AG04449 (cell line): ENCODE results near the gene GUCY2D.

Experiments used
- CTCF ChIA-PET: fragments of 350-600 bp; formaldehyde crosslinking; extraction: SDS; loops from one replicate; lab custom pipeline; 2021; ENCODE audit warnings: antibody characterized with exemption; lab: Yijun Ruan, JAX
- POLR2A ChIA-PET: fragments of 400-600, 350-600 bp; formaldehyde crosslinking; extraction: SDS; loops from one replicate; lab custom pipeline; 2020; ENCODE audit warnings: antibody characterized with exemption, inconsistent platforms; lab: Yijun Ruan, JAX
- DNase-seq: peaks from one replicate; pipeline ENCODE4 v3.0.0-alpha.2; 2010; ENCODE audit warnings: low read depth, low spot score
- H3K4me3 ChIP-seq: 2 replicates; pipeline ENCODE4 v1.5.1; 2011; ENCODE audit warnings: low read depth, mild to moderate bottlenecking, control low read depth, low read length
- CTCF ChIP-seq: IDR thresholded peaks from one replicate; pipeline ENCODE4 v1.5.1; 2011; ENCODE audit warnings: mild to moderate bottlenecking, moderate library complexity, low read length, control low read depth, inconsistent platforms; ENCODE audit not compliant: insufficient read depth; ENCODE audit errors: missing control alignments

The GUCY2D gene

GRCh38 chr17:8062435-8062806 lies 60.0 kb downstream of the GUCY2D start:
- CTCF ChIA-PET = interaction anchor here (0.8 to 12.4 kb wide), 25 partner anchors 10 to 832 kb away, joined by 3 to 233 read pairs (median 4); partner anchors contain the start of genes ALOX12B, ALOX15B, ALOXE3 and NAA38
- no peak for DNase-seq
- H3K4me3 ChIP-seq = no peak overlapping the region
- POLR2A ChIA-PET = no interaction called here
- no peak for TF ChIP-seq CTCF

- ChIA-PET CTCF (interaction anchor here (0.8 to 12.4 kb wide), 19 partner anchors 10 to 831 kb away, joined by 3 to 233 read pairs (median 4); partner anchors contain the start of genes ALOX12B, ALOX15B, ALOXE3 and NAA38), POLR2A (no interaction called here)
- TF ChIP-seq CTCF = no peak
- no peak overlapping the region for H3K4me3 ChIP-seq
- no peak for DNase-seq
These were observed 60.5 kb downstream of the GUCY2D start for GRCh38 chr17:8062807-8063483.

DNA sequence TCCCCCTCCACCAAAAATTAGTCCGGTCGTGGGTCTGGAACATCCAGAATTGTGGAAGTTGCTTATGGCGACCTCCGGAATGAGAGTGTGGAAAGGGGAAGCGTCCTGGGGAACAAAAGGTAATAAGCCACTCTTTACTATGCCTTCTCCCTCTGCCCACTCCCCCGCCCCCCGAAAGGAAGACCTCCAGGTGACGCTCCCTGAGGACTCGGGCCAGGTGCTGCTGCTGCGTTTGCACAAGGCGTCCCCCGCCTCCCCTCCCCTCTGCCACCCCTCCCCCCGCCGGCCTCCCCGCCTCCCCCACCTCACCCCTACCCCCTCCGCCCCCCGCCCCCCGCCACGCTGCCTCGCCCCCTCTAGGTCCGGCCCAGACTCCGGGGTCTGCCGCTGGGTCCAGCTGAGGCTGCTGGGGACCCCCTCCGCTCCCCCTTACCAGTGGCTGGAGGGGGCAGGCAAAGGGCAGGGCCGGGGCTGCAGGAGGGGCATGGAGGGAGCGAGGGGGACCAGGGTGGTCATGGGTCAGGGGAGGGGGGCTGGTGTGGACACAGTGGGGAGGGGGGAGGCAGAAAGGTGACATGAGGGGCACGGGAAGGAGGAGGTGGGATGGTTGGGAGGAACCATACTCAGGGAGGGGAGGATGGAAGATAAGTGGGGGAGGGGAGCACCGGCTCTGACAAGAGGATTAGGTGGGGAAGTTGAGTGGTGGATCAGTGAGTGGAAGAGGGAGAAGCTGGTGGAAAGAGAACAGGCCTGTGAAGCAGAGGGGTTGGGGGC lies 61.5 kb downstream of the GUCY2D start:
- ChIA-PET POLR2A (interaction anchor here (0.6 kb wide), 1 partner anchor 11 kb away, joined by 3 read pairs; no protein-coding TSS in a partner anchor), CTCF (interaction anchor here (2.7 to 12.4 kb wide), 2 partner anchors 11 to 22 kb away, joined by 19 to 174 read pairs; partner anchors contain the start of gene ALOX12B)
- H3K4me3 ChIP-seq = no peak overlapping the region
- TF ChIP-seq CTCF = no peak
- no peak for DNase-seq

GRCh38 chr17:8064561-8065019 lies 62.2 kb downstream of the GUCY2D start:
- no peak overlapping the region for H3K4me3 ChIP-seq
- TF ChIP-seq CTCF = no peak
- DNase-seq = no peak
- POLR2A ChIA-PET = interaction anchor here (0.6 kb wide), 1 partner anchor 10 kb away, joined by 3 read pairs; no protein-coding TSS in a partner anchor
- CTCF ChIA-PET = interaction anchor here (1.0 to 12.4 kb wide), 3 partner anchors 10 to 312 kb away, joined by 3 to 174 read pairs (median 19); partner anchors contain the start of genes ALOX12B and KRABD2

DNA sequence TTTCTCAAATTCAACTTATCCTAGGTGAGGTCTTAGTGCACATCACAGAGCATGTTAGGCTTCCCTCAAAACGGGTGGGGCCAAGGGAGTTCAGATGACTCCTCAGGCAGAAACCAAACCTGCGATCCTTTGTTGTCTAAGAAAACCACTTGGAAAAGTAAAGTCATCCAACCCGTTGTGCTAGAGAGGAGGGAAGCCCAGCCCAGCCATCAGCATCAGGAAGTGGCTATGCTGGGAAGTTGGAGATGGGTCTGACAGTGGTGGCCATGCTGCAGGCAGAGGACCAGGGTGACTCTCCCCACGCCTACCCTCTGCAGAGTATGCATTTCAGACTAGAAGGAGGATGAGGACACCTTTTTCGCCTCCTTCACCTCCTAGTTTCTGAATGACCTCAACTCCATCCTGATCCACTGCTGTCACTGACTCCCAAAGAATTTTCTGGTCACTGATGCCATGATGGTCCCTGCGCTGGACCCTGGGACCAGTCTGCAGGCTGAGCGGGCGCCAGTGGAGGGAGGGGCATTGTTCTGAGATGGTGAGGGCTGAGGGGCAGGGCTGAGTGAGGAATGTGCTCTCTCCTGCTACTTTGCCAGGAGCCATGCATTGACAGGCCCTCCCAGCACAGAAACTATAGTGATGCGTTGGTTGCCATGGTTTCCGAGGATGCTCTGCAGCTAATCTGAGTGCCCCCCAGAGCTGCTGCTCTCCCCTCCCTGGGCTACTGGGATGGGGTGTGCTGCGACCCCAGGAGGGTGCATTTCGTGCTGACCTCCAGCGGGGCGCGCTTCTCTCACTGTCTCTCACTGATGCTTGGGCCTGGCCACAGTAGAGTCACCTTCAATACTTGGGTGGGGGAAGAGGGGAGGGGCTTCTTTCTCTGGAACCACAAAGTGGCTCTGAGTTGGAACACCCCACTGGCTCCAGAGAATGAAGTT lies 64.7 kb downstream of the GUCY2D start:
- no peak for DNase-seq
- TF ChIP-seq CTCF = no peak
- ChIA-PET CTCF (interaction anchor here (1.4 to 12.4 kb wide), 2 partner anchors 10 to 19 kb away, joined by 7 to 174 read pairs; partner anchors contain the start of gene ALOX12B), POLR2A (no interaction called here)
- H3K4me3 ChIP-seq = no peak overlapping the region
